Testis (tissue), 3 donors: Measurements from ENCODE around the gene RIPPLY2. TPM values are rescaled to one million over a fixed set of nuclear protein-coding genes. Genes with fewer than 3 reads are reported as not detected.

Source experiments
- DNase-seq: peaks from one replicate; pipeline ENCODE4 v3.0.0-alpha.2; 2019
- H3K27ac ChIP-seq, 2 donors: fragments of 200-600 bp; sonication (generic); one replicate each; pipeline ENCODE4 v1.5.1; 2019
- H3K27me3 ChIP-seq: fragments of 200-600 bp; sonication (generic); one replicate; pipeline ENCODE4 v1.5.1; 2019
- H3K36me3 ChIP-seq: fragments of 200-600 bp; sonication (generic); one replicate; pipeline ENCODE4 v1.5.1; 2017; ENCODE audit warnings: low read depth; ENCODE audit errors: missing control alignments
- H3K4me1 ChIP-seq: fragments of 200-600 bp; sonication (generic); one replicate; pipeline ENCODE4 v1.5.1; 2019
- H3K4me3 ChIP-seq, 2 donors: fragments of 200-600 bp; sonication (generic); one replicate each; pipeline ENCODE4 v1.5.1; 2017 to 2019
- H3K9me3 ChIP-seq: fragments of 200-600 bp; sonication (generic); one replicate; pipeline ENCODE4 v1.5.1; 2017
- POLR2A ChIP-seq: fragments of 450-650 bp; IDR thresholded peaks from one replicate; pipeline ENCODE4 v1.6.1; 2017; ENCODE audit warnings: antibody characterized with exemption, mild to moderate bottlenecking, moderate library complexity
- WGBS, 2 donors: methylation state at CpG; one replicate each; pipeline ENCODE4 v1.1.5; 2018; 5-methylcytosine and 5-hydroxymethylcytosine counted together
- intact Hi-C: fragments of 100-400 bp; cut with DNase I; formaldehyde crosslinking; loops from one replicate; pipeline ENCODE4 v1.15.1; 2023; ENCODE audit warnings: low total_unique reads
- polyA plus RNA-seq: library from polyadenylated mRNA; stranded (reverse); fragments of 350-450 nt; fragmentation: Illumina TruSeq; extraction: RNeasy Lipid Tissue Mini Kit (QIAGEN cat#74804); gene quantifications from one replicate; pipeline ENCODE4 v1.2.3, GENCODE V29; 2014; ENCODE audit warnings: low read depth, low replicate concordance; ENCODE audit not compliant: insufficient read depth
- total RNA-seq, 2 donors: library from RNA; depleted of rRNA; stranded (reverse); fragments of >200 nt; gene quantifications; one replicate each; pipeline ENCODE4 v1.2.3, GENCODE V29; 2016
- TF ChIP-seq, protein P1 (sequence below), 3 experiments: fragments of 450-650 bp in 2 of 3; fragments of 200-600 bp in 1 of 3; sonication (generic) in 1 of 3; IDR thresholded peaks; one replicate each; pipeline ENCODE4 v1.5.1; 2016 to 2019; ENCODE audit warnings: antibody characterized with exemption in 3 of 3, mild to moderate bottlenecking in 2 of 3, moderate library complexity in 1 of 3

RIPPLY2 gene
- total and polyA plus RNA-seq, 3 donors from 2014 or later, result 0.63 to 2.1 (median 0.96) TPM

GRCh38 chr6:83859410-83860358, 6.5 kb downstream of the RIPPLY2 start, which contains the start of gene CYB5R4:
CYB5R4 (plus strand) TSS chr6:83859689; CDS start chr6:83859783, 94 bp downstream.
- H3K27me3 ChIP-seq, result no peaks in the 10 kb centered on the region
- no peaks in the 10 kb centered on the region for H3K9me3 ChIP-seq
- intact Hi-C loops, result no loop called here
- peak within 1 kb of the TSS; percentile 86 for H3K4me3 ChIP-seq
- peak; percentile 97 for DNase-seq
- peak; percentile 27 for TF ChIP-seq POLR2A
- TF ChIP-seq, protein P1, sequence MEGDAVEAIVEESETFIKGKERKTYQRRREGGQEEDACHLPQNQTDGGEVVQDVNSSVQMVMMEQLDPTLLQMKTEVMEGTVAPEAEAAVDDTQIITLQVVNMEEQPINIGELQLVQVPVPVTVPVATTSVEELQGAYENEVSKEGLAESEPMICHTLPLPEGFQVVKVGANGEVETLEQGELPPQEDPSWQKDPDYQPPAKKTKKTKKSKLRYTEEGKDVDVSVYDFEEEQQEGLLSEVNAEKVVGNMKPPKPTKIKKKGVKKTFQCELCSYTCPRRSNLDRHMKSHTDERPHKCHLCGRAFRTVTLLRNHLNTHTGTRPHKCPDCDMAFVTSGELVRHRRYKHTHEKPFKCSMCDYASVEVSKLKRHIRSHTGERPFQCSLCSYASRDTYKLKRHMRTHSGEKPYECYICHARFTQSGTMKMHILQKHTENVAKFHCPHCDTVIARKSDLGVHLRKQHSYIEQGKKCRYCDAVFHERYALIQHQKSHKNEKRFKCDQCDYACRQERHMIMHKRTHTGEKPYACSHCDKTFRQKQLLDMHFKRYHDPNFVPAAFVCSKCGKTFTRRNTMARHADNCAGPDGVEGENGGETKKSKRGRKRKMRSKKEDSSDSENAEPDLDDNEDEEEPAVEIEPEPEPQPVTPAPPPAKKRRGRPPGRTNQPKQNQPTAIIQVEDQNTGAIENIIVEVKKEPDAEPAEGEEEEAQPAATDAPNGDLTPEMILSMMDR (IDR thresholded peaks at IDR 0.05), result peak in 2 of 3 experiments; percentile 22 to 51
- H3K36me3 ChIP-seq, result no peaks in the 10 kb centered on the region
- WGBS, 2 donors, result 0 to 1% methylated on average over 33 to 53 of the region's 53 CpGs
- peak within 1 kb of the TSS; percentile 77 to 89 for H3K27ac ChIP-seq
- peaks cover 7% of the 10 kb centered on the region for H3K4me1 ChIP-seq

DNA sequence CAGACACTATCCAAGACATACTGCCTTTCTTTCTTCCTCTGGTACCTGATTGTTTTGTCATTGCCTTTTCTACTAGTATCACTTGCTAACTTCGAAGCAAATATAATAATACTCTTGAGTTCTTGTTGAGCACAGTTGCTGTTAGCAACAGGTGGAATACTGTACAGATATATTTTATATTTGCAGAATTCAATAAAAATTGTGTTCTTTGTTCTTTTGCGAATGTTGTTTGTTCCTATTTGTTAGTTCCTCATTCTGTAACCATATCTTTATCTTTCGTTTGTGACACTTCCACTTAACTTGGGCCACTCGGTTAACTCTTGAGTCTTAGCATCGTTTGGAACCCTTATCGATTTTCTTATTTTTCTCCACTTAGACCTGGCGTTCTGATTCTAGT, 7.2 kb downstream of the RIPPLY2 start:
- H3K36me3 ChIP-seq, result no peaks in the 10 kb centered on the region
- H3K4me3 ChIP-seq, result peak overlapping the region; percentile 86
- TF ChIP-seq, protein P1 (IDR thresholded peaks at IDR 0.05), result no peak
- TF ChIP-seq POLR2A, result no peak
- H3K9me3 ChIP-seq, result no peaks in the 10 kb centered on the region
- no peak for DNase-seq
- peaks cover 7% of the 10 kb centered on the region for H3K4me1 ChIP-seq
- intact Hi-C loops, result no loop called here
- H3K27ac ChIP-seq, result peak overlapping the region; percentile 77 to 89
- no peaks in the 10 kb centered on the region for H3K27me3 ChIP-seq
- WGBS, 2 donors, result 14 to 17% methylated on average over 7 of the region's 7 CpGs

GRCh38 chr6:83860782-83861495, 7.8 kb downstream of the RIPPLY2 start:
- Histone ChIP-seq H3K4me3 (no peak overlapping the region), H3K9me3 (no peaks in the 10 kb centered on the region), H3K4me1 (peaks cover 7% of the 10 kb centered on the region), H3K27ac (no peak overlapping the region), H3K36me3 (no peaks in the 10 kb centered on the region), H3K27me3 (no peaks in the 10 kb centered on the region)
- intact Hi-C loops, result no loop called here
- TF ChIP-seq, protein P1 (IDR thresholded peaks at IDR 0.05), result no peak
- no peak for TF ChIP-seq POLR2A
- WGBS, 2 donors, result 56 to 66% methylated on average over 8 of the region's 8 CpGs
- no peak for DNase-seq

- intact Hi-C loops, result no loop called here
- Histone ChIP-seq H3K36me3 (no peaks in the 10 kb centered on the region), H3K4me3 (no peak overlapping the region), H3K4me1 (peaks cover 7% of the 10 kb centered on the region), H3K9me3 (no peaks in the 10 kb centered on the region), H3K27ac (no peak overlapping the region), H3K27me3 (no peaks in the 10 kb centered on the region)
- DNase-seq, result no peak
- TF ChIP-seq POLR2A, result no peak
- TF ChIP-seq, protein P1 (IDR thresholded peaks at IDR 0.05), result no peak
- 68 to 75% methylated on average over 4 of the region's 4 CpGs for WGBS, 2 donors
Observed at GRCh38 chr6:83862776-83863471, 9.8 kb downstream of the RIPPLY2 start.
